ENCODE measurements around the gene DHFR2. TPM values are rescaled to one million over a fixed set of nuclear protein-coding genes. Genes with fewer than 3 reads are reported as not detected.

DHFR2 gene
- total RNA-seq, 4 donors from 2014 or later = 6.0 to 16.7 (median 6.6) TPM

GRCh38 chr3:94101860-94102259 is 39.1 kb upstream of the DHFR2 start:
- no peak overlapping the region for H3K27ac ChIP-seq
- intact Hi-C loops (cut with DNase I; ENCODE audit: low total_unique reads) (no loop called here), in situ Hi-C loops (cut with MboI; ENCODE audit: low pct_ligation_motif_present in 1 of 4, low pct_unique_long_range_greater_than_20kb in 1 of 4, low sequenced_read_pairs in 3 of 4) (no loop called here)
- TF ChIP-seq, protein P1, sequence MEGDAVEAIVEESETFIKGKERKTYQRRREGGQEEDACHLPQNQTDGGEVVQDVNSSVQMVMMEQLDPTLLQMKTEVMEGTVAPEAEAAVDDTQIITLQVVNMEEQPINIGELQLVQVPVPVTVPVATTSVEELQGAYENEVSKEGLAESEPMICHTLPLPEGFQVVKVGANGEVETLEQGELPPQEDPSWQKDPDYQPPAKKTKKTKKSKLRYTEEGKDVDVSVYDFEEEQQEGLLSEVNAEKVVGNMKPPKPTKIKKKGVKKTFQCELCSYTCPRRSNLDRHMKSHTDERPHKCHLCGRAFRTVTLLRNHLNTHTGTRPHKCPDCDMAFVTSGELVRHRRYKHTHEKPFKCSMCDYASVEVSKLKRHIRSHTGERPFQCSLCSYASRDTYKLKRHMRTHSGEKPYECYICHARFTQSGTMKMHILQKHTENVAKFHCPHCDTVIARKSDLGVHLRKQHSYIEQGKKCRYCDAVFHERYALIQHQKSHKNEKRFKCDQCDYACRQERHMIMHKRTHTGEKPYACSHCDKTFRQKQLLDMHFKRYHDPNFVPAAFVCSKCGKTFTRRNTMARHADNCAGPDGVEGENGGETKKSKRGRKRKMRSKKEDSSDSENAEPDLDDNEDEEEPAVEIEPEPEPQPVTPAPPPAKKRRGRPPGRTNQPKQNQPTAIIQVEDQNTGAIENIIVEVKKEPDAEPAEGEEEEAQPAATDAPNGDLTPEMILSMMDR (IDR thresholded peaks at IDR 0.05) = no peak
- no peak for TF ChIP-seq EP300 (IDR thresholded peaks at IDR 0.05; ENCODE audit: low read depth)
- TF ChIP-seq POLR2A (IDR thresholded peaks at IDR 0.05) = no peak
- TF ChIP-seq POLR2AphosphoS5 (IDR thresholded peaks at IDR 0.05) = no peak
- H3K27me3 ChIP-seq = no peaks in the 10 kb centered on the region
- peaks cover 0 to 31% (median 10%) of the 10 kb centered on the region in 4 donors for H3K36me3 ChIP-seq
- H3K9me3 ChIP-seq = no peaks in the 10 kb centered on the region
- no peak for DNase-seq
- no peak overlapping the region for H3K4me3 ChIP-seq
- 58 to 72% methylated on average over 4 of the region's 4 CpGs for WGBS, 2 donors (ENCODE audit: low coverage in 1 of 2)
- no peaks in the 10 kb centered on the region for H3K4me1 ChIP-seq

GRCh38 chr3:94099311-94099710 is 36.6 kb upstream of the DHFR2 start:
- Histone ChIP-seq H3K27me3 (no peaks in the 10 kb centered on the region), H3K9me3 (no peaks in the 10 kb centered on the region), H3K36me3 (peaks cover 0 to 36% (median 14%) of the 10 kb centered on the region in 4 donors), H3K4me3 (no peak overlapping the region), H3K4me1 (no peaks in the 10 kb centered on the region), H3K27ac (no peak overlapping the region)
- no peak for TF ChIP-seq POLR2AphosphoS5 (IDR thresholded peaks at IDR 0.05)
- TF ChIP-seq EP300 (IDR thresholded peaks at IDR 0.05; ENCODE audit: low read depth) = no peak
- no peak for TF ChIP-seq POLR2A (IDR thresholded peaks at IDR 0.05)
- TF ChIP-seq, protein P1 (IDR thresholded peaks at IDR 0.05) = no peak
- in situ Hi-C loops (cut with MboI; ENCODE audit: low pct_ligation_motif_present in 1 of 4, low pct_unique_long_range_greater_than_20kb in 1 of 4, low sequenced_read_pairs in 3 of 4) = no loop called here
- DNase-seq = no peak
- intact Hi-C loops (cut with DNase I; ENCODE audit: low total_unique reads) = no loop called here
- WGBS, 2 donors (ENCODE audit: low coverage in 1 of 2) = 89 to 96% methylated on average over 1 of the region's 1 CpG

- DNase-seq = no peak
- intact Hi-C loops (cut with DNase I; ENCODE audit: low total_unique reads) = no loop called here
- H3K9me3 ChIP-seq = no peaks in the 10 kb centered on the region
- H3K27me3 ChIP-seq = no peaks in the 10 kb centered on the region
- no peak for TF ChIP-seq POLR2AphosphoS5 (IDR thresholded peaks at IDR 0.05)
- TF ChIP-seq, protein P1 (IDR thresholded peaks at IDR 0.05) = no peak
- TF ChIP-seq POLR2A (IDR thresholded peaks at IDR 0.05) = no peak
- no peak for TF ChIP-seq EP300 (IDR thresholded peaks at IDR 0.05; ENCODE audit: low read depth)
- 68 to 70% methylated on average over 3 of the region's 3 CpGs for WGBS, 2 donors (ENCODE audit: low coverage in 1 of 2)
- in situ Hi-C loops (cut with MboI; ENCODE audit: low pct_ligation_motif_present in 1 of 4, low pct_unique_long_range_greater_than_20kb in 1 of 4, low sequenced_read_pairs in 3 of 4) = no loop called here
- H3K4me3 ChIP-seq = no peak overlapping the region
- peaks cover 0 to 36% (median 14%) of the 10 kb centered on the region in 4 donors for H3K36me3 ChIP-seq
- H3K4me1 ChIP-seq = no peaks in the 10 kb centered on the region
- no peak overlapping the region for H3K27ac ChIP-seq
These were observed 35.7 kb upstream of the DHFR2 start for GRCh38 chr3:94098452-94098851.

DNA sequence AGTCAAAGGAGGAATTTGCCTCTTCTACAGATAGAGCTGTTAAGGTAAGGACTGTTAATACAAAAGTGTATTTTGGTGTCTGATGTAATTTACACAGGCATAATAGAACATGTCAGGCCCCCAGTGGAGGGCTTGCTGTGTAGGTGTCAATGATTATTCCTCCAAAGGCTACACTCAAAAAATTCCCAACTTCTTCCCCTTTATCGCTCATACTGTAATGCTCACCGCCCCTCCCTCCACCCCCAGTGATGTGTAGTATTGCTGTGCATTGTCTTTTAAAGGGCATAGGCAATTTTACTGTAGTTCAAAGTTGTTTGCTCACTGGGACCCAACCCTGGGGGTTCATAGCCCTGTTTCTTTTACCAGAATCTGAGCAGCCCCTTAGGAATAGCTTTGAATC is 32.4 kb upstream of the DHFR2 start:
- no peak for TF ChIP-seq EP300 (IDR thresholded peaks at IDR 0.05; ENCODE audit: low read depth)
- peaks cover 0 to 36% (median 14%) of the 10 kb centered on the region in 4 donors for H3K36me3 ChIP-seq
- no peak overlapping the region for H3K27ac ChIP-seq
- 98% methylated on average over 2 of the region's 2 CpGs; no CpG with 5 or more reads in 1 of the 2 donors for WGBS, 2 donors (ENCODE audit: low coverage in 1 of 2)
- in situ Hi-C loops (cut with MboI; ENCODE audit: low pct_ligation_motif_present in 1 of 4, low pct_unique_long_range_greater_than_20kb in 1 of 4, low sequenced_read_pairs in 3 of 4) (no loop called here), intact Hi-C loops (cut with DNase I; ENCODE audit: low total_unique reads) (no loop called here)
- no peaks in the 10 kb centered on the region for H3K4me1 ChIP-seq
- DNase-seq = no peak
- no peak overlapping the region for H3K4me3 ChIP-seq
- no peaks in the 10 kb centered on the region for H3K27me3 ChIP-seq
- no peaks in the 10 kb centered on the region for H3K9me3 ChIP-seq

DNA sequence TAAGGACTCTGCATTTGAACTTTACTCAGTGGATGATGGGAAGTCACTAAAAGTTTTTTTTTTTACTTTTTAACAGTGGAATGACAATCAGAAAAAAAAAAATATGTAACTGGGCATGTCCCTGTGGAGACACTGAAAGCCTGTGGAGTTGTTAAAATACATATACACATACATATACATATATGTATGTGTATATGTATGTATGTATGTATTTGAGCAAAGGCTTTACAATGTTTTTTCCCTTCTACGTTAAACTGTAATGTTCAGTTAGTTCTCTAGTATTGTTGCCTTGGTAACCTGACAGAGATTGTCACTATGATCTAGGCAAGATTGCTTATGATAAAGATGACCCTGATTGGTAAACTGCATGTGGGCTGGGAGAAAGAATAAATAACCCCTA is 30.4 kb upstream of the DHFR2 start:
- WGBS, 2 donors (ENCODE audit: low coverage in 1 of 2) = 78 to 84% methylated on average over 1 of the region's 1 CpG
- in situ Hi-C loops (cut with MboI; ENCODE audit: low pct_ligation_motif_present in 1 of 4, low pct_unique_long_range_greater_than_20kb in 1 of 4, low sequenced_read_pairs in 3 of 4) = no loop called here

More for the DNA sequence above, 30.4 kb upstream of the DHFR2 start:
- no peaks in the 10 kb centered on the region for H3K27me3 ChIP-seq
- DNase-seq = no peak
- no peak overlapping the region for H3K27ac ChIP-seq
- TF ChIP-seq POLR2A (IDR thresholded peaks at IDR 0.05) (no peak), EP300 (IDR thresholded peaks at IDR 0.05; ENCODE audit: low read depth) (no peak), POLR2AphosphoS5 (IDR thresholded peaks at IDR 0.05) (no peak)
- TF ChIP-seq, protein P1 (IDR thresholded peaks at IDR 0.05) = no peak
- intact Hi-C loops (cut with DNase I; ENCODE audit: low total_unique reads) = no loop called here
- H3K4me1 ChIP-seq = no peaks in the 10 kb centered on the region
- no peak overlapping the region for H3K4me3 ChIP-seq
- H3K36me3 ChIP-seq = peaks cover 0 to 29% (median 12%) of the 10 kb centered on the region in 4 donors
- no peaks in the 10 kb centered on the region for H3K9me3 ChIP-seq
